Thoracic aorta (tissue), 2 donors: Measurements from ENCODE around the gene DYNC2LI1. TPM values are rescaled to one million over a fixed set of nuclear protein-coding genes. Genes with fewer than 3 reads are reported as not detected.

ENCODE experiments used
- ATAC-seq: fragments of 150-250 bp; one replicate; pipeline ENCODE4 v1.8.0; 2017; ENCODE audit warnings: low read depth; ENCODE audit not compliant: insufficient number of reproducible peaks, low FRiP score
- DNase-seq: peaks from one replicate; pipeline ENCODE4 v3.0.0-alpha.2; 2020; ENCODE audit warnings: low spot score
- H3K27ac ChIP-seq, 2 donors: fragments of 200-600 bp; sonication (generic); 1 replicate in 1 of 2; 2 replicates in 1 of 2; pipeline ENCODE4 v1.5.1; 2016; ENCODE audit warnings: mild to moderate bottlenecking in 2 of 2, moderate library complexity in 2 of 2
- H3K27me3 ChIP-seq: fragments of 200-600 bp; sonication (generic); replicated peaks from 2 replicates; pipeline ENCODE4 v1.6.0; 2016; ENCODE audit warnings: mild to moderate bottlenecking; ENCODE audit not compliant: insufficient read depth
- H3K36me3 ChIP-seq: fragments of 200-600 bp; sonication (generic); one replicate; pipeline ENCODE4 v1.5.1; 2016
- H3K4me1 ChIP-seq, 2 donors: fragments of 200-600 bp; sonication (generic); 1 replicate in 1 of 2; 2 replicates in 1 of 2; pipeline versions ENCODE4 v1.5.1 to v1.6.0; 2016; ENCODE audit warnings: low read depth in 2 of 2, mild to moderate bottlenecking in 1 of 2; ENCODE audit not compliant: control insufficient read depth in 1 of 2
- H3K4me3 ChIP-seq: fragments of 200-600 bp; sonication (generic); 2 replicates; pipeline ENCODE4 v1.5.1; 2016; ENCODE audit warnings: mild to moderate bottlenecking
- H3K9me3 ChIP-seq: fragments of 200-600 bp; sonication (generic); 2 replicates; pipeline ENCODE4 v1.5.1; 2016
- total RNA-seq, 2 donors: library from RNA; depleted of rRNA; stranded (reverse); fragments of >200 nt; gene quantifications; one replicate each; pipeline versions ENCODE4 v1.1.0 to v1.2.3, GENCODE V29; 2016
- TF ChIP-seq, protein P1 (sequence below): fragments of 200-600 bp; sonication (generic); IDR thresholded peaks from one replicate; pipeline ENCODE4 v1.5.1; 2019; ENCODE audit warnings: antibody characterized with exemption

The DYNC2LI1 gene
- total RNA-seq, 2 donors from 2014 or later = 32.9 to 41.6 TPM

DNA sequence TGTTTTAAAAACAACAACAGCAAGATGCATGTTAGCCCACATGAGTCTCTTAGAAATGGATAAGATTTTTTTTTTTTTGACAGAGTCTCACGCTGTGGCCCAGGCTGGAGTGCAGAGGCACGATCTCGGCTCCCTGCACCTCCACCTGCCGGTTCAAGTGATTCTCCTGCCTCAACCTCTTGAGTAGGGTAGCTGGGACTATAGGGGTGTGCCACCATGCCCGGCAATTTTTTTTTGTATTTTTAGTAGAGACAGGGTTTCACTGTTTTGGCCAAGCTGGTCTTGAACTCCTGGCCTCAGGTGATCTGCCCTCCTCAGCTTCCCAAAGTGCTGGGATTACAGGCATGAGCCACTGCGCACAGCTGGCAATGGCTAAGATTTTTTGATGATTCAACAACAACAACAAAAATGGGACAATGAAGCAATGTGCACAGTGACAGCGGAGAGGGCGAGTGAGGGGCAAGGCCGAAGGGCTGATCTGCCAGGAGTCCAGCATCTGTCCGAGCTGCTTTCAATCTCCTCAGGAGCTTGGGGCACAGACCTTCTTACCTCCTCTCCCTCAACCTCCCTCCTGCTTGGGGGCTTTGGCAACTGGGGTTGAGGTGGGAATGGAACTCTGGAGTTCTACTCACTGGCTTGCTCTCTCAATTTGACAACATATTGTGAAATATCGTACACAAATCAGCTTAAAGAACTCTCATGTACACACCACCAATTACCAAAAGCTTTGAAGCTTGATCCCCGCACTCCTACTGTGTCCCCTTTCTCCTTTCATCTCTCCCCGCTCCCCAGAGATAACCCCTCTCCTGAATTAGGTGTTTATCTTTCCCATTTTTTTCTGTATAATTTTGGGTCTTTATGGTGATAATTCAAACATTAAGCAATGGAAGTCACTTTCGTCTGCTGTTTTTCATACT, 68.4 kb downstream of the DYNC2LI1 start:
- no peak for ATAC-seq
- no peak for DNase-seq

DNA sequence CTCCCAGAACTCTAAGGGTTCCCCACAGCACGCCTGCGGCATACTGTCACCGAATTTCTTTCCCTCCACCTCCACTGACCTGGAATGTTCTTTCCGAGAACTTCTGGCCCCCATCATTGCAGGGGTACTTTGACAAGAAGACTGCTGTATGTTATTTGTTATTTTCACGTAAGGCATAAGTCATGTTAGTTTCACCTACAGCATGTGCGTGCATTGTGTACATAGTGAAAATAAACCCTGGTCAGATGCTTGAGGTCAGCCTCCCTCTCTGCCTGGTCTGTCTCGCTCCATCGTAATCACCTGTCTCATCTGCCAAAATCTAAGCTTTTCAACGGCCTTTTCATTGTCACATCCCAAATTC, 69.0 kb downstream of the DYNC2LI1 start:
- no peak overlapping the region for H3K27ac ChIP-seq
- no peaks in the 10 kb centered on the region for H3K9me3 ChIP-seq
- H3K36me3 ChIP-seq = no peaks in the 10 kb centered on the region
- DNase-seq (no peak), ATAC-seq (no peak)
- H3K4me1 ChIP-seq = no peaks in the 10 kb centered on the region
- no peaks in the 10 kb centered on the region for H3K27me3 ChIP-seq
- no peak overlapping the region for H3K4me3 ChIP-seq
- TF ChIP-seq, protein P1, sequence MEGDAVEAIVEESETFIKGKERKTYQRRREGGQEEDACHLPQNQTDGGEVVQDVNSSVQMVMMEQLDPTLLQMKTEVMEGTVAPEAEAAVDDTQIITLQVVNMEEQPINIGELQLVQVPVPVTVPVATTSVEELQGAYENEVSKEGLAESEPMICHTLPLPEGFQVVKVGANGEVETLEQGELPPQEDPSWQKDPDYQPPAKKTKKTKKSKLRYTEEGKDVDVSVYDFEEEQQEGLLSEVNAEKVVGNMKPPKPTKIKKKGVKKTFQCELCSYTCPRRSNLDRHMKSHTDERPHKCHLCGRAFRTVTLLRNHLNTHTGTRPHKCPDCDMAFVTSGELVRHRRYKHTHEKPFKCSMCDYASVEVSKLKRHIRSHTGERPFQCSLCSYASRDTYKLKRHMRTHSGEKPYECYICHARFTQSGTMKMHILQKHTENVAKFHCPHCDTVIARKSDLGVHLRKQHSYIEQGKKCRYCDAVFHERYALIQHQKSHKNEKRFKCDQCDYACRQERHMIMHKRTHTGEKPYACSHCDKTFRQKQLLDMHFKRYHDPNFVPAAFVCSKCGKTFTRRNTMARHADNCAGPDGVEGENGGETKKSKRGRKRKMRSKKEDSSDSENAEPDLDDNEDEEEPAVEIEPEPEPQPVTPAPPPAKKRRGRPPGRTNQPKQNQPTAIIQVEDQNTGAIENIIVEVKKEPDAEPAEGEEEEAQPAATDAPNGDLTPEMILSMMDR = no peak

More for the DNA sequence above, 68.4 kb downstream of the DYNC2LI1 start:
- Histone ChIP-seq H3K4me3 (no peak overlapping the region), H3K4me1 (no peaks in the 10 kb centered on the region), H3K36me3 (no peaks in the 10 kb centered on the region), H3K27ac (no peak overlapping the region), H3K9me3 (no peaks in the 10 kb centered on the region), H3K27me3 (no peaks in the 10 kb centered on the region)
- TF ChIP-seq, protein P1 = no peak

DNA sequence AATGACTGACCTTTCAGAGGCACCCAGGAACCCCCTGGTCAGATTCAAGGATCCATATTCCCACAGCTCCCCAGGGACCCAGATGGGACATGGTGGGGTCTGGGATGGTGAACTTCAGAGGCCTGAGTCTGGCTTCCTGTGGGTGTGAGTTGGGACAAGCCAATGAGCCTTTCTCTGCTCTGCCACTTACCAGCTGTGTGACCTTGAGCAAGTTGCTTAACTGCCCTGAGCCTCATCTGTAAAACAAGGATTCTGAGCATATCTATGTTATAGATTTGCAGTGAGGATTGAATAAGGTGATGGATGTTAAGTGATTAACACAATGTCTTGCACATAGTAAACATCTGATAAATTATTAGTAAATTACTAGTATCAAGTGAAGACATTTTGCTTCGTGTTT, 71.3 kb downstream of the DYNC2LI1 start:
- H3K27me3 ChIP-seq = no peaks in the 10 kb centered on the region
- H3K9me3 ChIP-seq = no peaks in the 10 kb centered on the region
- no peaks in the 10 kb centered on the region for H3K4me1 ChIP-seq
- ATAC-seq (no peak), DNase-seq (no peak)
- H3K27ac ChIP-seq = no peak overlapping the region
- TF ChIP-seq, protein P1 = no peak
- H3K4me3 ChIP-seq = no peak overlapping the region
- no peaks in the 10 kb centered on the region for H3K36me3 ChIP-seq

DNA sequence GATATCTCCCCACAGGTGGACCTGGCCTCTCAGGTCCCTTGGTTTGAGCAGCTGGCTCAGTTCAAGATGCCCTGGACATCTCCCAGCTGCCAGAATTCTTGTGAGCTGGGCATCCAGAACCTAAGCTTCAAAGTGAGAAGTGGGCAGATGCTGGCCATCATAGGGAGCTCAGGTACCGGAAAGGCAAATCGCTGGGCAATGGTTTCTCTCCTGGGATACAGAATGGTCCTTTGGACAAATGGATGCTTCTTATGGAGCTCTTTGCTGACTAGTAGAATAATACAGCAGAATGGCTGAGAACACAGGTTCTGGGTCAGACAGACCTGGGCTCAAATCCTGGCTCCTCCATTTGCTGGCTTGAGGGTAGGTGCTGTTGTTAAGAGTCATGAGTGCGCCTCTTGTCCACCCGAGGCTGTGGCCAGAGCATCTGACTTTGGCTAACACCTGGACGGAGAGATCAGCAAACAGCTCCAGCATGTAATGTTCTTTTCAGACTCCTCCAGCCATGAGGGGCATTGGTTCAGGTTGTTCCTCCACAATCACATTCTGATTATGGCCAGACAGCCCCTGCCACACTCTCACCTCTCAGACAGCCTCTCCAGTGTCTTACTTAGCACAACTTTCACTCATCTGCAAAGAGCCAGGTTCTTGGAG, 72.4 kb downstream of the DYNC2LI1 start:
- Histone ChIP-seq H3K27me3 (no peaks in the 10 kb centered on the region), H3K27ac (no peak overlapping the region), H3K36me3 (no peaks in the 10 kb centered on the region), H3K4me1 (peaks cover 0 to 9% of the 10 kb centered on the region in 2 donors), H3K4me3 (no peak overlapping the region), H3K9me3 (no peaks in the 10 kb centered on the region)
- ATAC-seq (no peak), DNase-seq (no peak)
- TF ChIP-seq, protein P1 = no peak

DNA sequence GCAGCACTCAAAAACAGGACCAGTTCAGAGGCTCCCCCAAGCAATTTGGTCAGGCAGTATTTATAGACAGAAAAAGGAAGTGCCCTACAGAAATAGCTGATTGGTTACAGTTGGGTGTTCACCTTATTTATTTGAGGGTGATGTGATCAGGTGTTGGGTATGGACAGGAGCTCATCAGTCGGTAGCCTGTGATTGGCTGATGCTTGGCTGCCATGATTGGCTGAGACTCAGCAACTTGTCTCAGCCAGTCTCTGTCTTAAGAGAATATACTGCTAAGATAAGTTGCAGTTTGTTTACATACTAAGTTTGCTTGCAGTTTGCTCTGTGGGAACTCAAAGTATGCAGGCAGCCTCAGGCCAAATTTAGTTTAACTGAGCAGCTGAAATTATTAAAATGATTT, 74.4 kb downstream of the DYNC2LI1 start:
- H3K36me3 ChIP-seq = no peaks in the 10 kb centered on the region
- ATAC-seq (no peak), DNase-seq (no peak)
- no peaks in the 10 kb centered on the region for H3K9me3 ChIP-seq
- no peaks in the 10 kb centered on the region for H3K27me3 ChIP-seq
- TF ChIP-seq, protein P1 = no peak
- H3K4me1 ChIP-seq = peaks cover 0 to 10% of the 10 kb centered on the region in 2 donors
- no peak overlapping the region for H3K27ac ChIP-seq
- H3K4me3 ChIP-seq = no peak overlapping the region
